ENCODE measurements around the gene ELF1.
"Not testable (repeated sequence)": the region's sequence is repeated elsewhere in the genome, so short reads cannot be mapped to it uniquely, and the experiment has no call there.

Gene ELF1

GRCh38 chr13:40908546-40908945 lies 110.6 kb downstream of the ELF1 start:
- no peaks in the 10 kb centered on the region for H3K36me3 ChIP-seq (ENCODE audit: control insufficient read depth, insufficient read depth, low read length)
- TF ChIP-seq CTCF (IDR thresholded peaks at IDR 0.05): no peak
- no peaks in the 10 kb centered on the region for H3K27me3 ChIP-seq (ENCODE audit: control insufficient read depth, insufficient read depth, low read length)
- H3K4me3 ChIP-seq (ENCODE audit: low read depth, low read length): no peak overlapping the region
- no peaks in the 10 kb centered on the region for H3K79me2 ChIP-seq
- H3K27ac ChIP-seq: no peak overlapping the region
- no peaks in the 10 kb centered on the region for H3K9me3 ChIP-seq (ENCODE audit: control insufficient read depth, low read length)
- H3K4me1 ChIP-seq: no peaks in the 10 kb centered on the region
- no peak overlapping the region for H3K9ac ChIP-seq
- H2AFZ ChIP-seq: no peak overlapping the region
- no peak overlapping the region for H3K4me2 ChIP-seq (ENCODE audit: low read length)

- H3K9ac ChIP-seq; H3K36me3 ChIP-seq (ENCODE audit: control insufficient read depth, insufficient read depth, low read length); H3K27me3 ChIP-seq (ENCODE audit: control insufficient read depth, insufficient read depth, low read length); H2AFZ ChIP-seq; H3K79me2 ChIP-seq; H3K9me3 ChIP-seq (ENCODE audit: control insufficient read depth, low read length); H3K4me3 ChIP-seq (ENCODE audit: low read depth, low read length); H3K4me2 ChIP-seq (ENCODE audit: low read length); H3K4me1 ChIP-seq; H3K27ac ChIP-seq: not testable (repeated sequence)
These were observed 118.1 kb downstream of the ELF1 start for GRCh38 chr13:40901032-40901431.

GRCh38 chr13:40900568-40900967 lies 118.5 kb downstream of the ELF1 start:
- H2AFZ ChIP-seq; H3K27me3 ChIP-seq (ENCODE audit: control insufficient read depth, insufficient read depth, low read length); H3K9ac ChIP-seq; H3K4me2 ChIP-seq (ENCODE audit: low read length); H3K9me3 ChIP-seq (ENCODE audit: control insufficient read depth, low read length); H3K4me1 ChIP-seq; H3K27ac ChIP-seq; H3K79me2 ChIP-seq; H3K4me3 ChIP-seq (ENCODE audit: low read depth, low read length); H3K36me3 ChIP-seq (ENCODE audit: control insufficient read depth, insufficient read depth, low read length): not testable (repeated sequence)

GRCh38 chr13:40897053-40897452 lies 122.1 kb downstream of the ELF1 start:
- Histone ChIP-seq H2AFZ (no peak overlapping the region), H3K9ac (no peak overlapping the region), H3K4me2 (ENCODE audit: low read length) (no peak overlapping the region), H3K4me1 (no peaks in the 10 kb centered on the region), H3K79me2 (no peaks in the 10 kb centered on the region), H3K27me3 (ENCODE audit: control insufficient read depth, insufficient read depth, low read length) (no peaks in the 10 kb centered on the region), H3K27ac (no peak overlapping the region), H3K9me3 (ENCODE audit: control insufficient read depth, low read length) (no peaks in the 10 kb centered on the region), H3K36me3 (ENCODE audit: control insufficient read depth, insufficient read depth, low read length) (no peaks in the 10 kb centered on the region), H3K4me3 (ENCODE audit: low read depth, low read length) (no peak overlapping the region)
- no peak for TF ChIP-seq CTCF (IDR thresholded peaks at IDR 0.05)

- no peak overlapping the region for H3K9ac ChIP-seq
- H3K4me1 ChIP-seq: no peaks in the 10 kb centered on the region
- TF ChIP-seq CTCF (IDR thresholded peaks at IDR 0.05): no peak
- no peaks in the 10 kb centered on the region for H3K27me3 ChIP-seq (ENCODE audit: control insufficient read depth, insufficient read depth, low read length)
- no peaks in the 10 kb centered on the region for H3K79me2 ChIP-seq
- no peaks in the 10 kb centered on the region for H3K9me3 ChIP-seq (ENCODE audit: control insufficient read depth, low read length)
- H2AFZ ChIP-seq: no peak overlapping the region
- H3K4me2 ChIP-seq (ENCODE audit: low read length): no peak overlapping the region
- H3K4me3 ChIP-seq (ENCODE audit: low read depth, low read length): no peak overlapping the region
- H3K36me3 ChIP-seq (ENCODE audit: control insufficient read depth, insufficient read depth, low read length): no peaks in the 10 kb centered on the region
- no peak overlapping the region for H3K27ac ChIP-seq
These were observed 123.6 kb downstream of the ELF1 start for GRCh38 chr13:40895227-40896184.

- H3K79me2 ChIP-seq: not testable (repeated sequence)
These were observed 125.5 kb downstream of the ELF1 start for GRCh38 chr13:40893573-40893972.

More at GRCh38 chr13:40893573-40893972, 125.5 kb downstream of the ELF1 start:
- H3K9ac ChIP-seq; H3K36me3 ChIP-seq (ENCODE audit: control insufficient read depth, insufficient read depth, low read length); H3K27ac ChIP-seq; H3K27me3 ChIP-seq (ENCODE audit: control insufficient read depth, insufficient read depth, low read length); H3K4me3 ChIP-seq (ENCODE audit: low read depth, low read length); H3K4me2 ChIP-seq (ENCODE audit: low read length); H3K9me3 ChIP-seq (ENCODE audit: control insufficient read depth, low read length); H3K4me1 ChIP-seq; H2AFZ ChIP-seq: not testable (repeated sequence)

Measured in parathyroid adenoma (tissue), 2 donors.